PC-3 (cell line): Measurements from ENCODE around the gene ATP2B2.

Experiments used
- EZH2 ChIP-seq: fragments of 300-600 bp; sonication (generic); IDR thresholded peaks from one replicate; pipeline ENCODE4 v1.6.1; 2017; ENCODE audit warnings: antibody characterized with exemption, mild to moderate bottlenecking, low read length; ENCODE audit not compliant: unreplicated experiment
- TF ChIP-seq, protein P1 (sequence below): fragments of 300-600 bp; sonication (generic); conservative IDR thresholded peaks from 2 replicates; pipeline ENCODE4 v1.5.1; 2017; ENCODE audit warnings: antibody characterized with exemption, low read depth, mild to moderate bottlenecking, low read length

DNA sequence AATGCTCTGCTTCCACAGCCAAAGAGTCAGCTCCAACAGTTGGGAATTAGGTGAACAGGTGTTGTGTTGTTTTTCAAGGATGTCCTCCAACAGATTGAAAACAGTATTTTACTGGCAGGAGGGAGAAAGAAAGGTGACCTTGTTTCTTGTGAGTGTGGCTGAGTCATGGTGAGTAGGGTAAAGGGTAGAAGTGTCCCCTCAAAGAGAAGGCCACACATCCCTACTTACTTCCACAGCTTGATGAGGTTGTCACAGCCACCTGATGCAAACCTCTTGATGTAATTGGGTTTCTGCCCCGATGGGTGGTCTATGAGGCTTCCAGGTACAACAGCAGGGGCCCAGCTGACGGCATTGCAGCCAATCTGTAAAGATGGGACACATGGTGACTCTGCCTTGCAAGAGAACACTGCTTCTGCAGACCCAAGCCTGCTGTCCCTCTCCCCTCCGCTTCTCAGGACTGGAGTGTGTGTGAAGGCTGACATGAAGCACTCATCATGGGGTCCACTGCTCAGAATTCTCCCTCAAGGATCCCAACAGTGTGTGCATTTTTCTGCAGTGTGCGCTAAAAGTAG lies 200.0 kb downstream of the ATP2B2 start:
- TF ChIP-seq, protein P1, sequence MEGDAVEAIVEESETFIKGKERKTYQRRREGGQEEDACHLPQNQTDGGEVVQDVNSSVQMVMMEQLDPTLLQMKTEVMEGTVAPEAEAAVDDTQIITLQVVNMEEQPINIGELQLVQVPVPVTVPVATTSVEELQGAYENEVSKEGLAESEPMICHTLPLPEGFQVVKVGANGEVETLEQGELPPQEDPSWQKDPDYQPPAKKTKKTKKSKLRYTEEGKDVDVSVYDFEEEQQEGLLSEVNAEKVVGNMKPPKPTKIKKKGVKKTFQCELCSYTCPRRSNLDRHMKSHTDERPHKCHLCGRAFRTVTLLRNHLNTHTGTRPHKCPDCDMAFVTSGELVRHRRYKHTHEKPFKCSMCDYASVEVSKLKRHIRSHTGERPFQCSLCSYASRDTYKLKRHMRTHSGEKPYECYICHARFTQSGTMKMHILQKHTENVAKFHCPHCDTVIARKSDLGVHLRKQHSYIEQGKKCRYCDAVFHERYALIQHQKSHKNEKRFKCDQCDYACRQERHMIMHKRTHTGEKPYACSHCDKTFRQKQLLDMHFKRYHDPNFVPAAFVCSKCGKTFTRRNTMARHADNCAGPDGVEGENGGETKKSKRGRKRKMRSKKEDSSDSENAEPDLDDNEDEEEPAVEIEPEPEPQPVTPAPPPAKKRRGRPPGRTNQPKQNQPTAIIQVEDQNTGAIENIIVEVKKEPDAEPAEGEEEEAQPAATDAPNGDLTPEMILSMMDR: no peak
- no peak for TF ChIP-seq EZH2
